ENCODE data around the gene PBXIP1.
"Not testable (repeated sequence)": the region's sequence is repeated elsewhere in the genome, so short reads cannot be mapped to it uniquely, and the experiment has no call there.

Gene PBXIP1

GRCh38 chr1:154993572-154994268, 37.8 kb upstream of the PBXIP1 start, which contains the start of gene LENEP:
LENEP (plus strand) TSS chr1:154993586; CDS start chr1:154993608, 22 bp downstream.
- H3K27ac ChIP-seq: no peak within 1 kb of the TSS
- TF ChIP-seq CTCF (conservative IDR thresholded peaks at IDR 0.05) (no peak), ZFX (IDR thresholded peaks at IDR 0.05) (no peak)

GRCh38 chr1:154992721-154993571, 37.0 kb upstream of the PBXIP1 start:
- TF ChIP-seq CTCF (conservative IDR thresholded peaks at IDR 0.05) (no peak; the same call in 1 of the 2 replicates), ZFX (IDR thresholded peaks at IDR 0.05) (no peak)
- no peak overlapping the region for H3K27ac ChIP-seq

- TF ChIP-seq CTCF (conservative IDR thresholded peaks at IDR 0.05) (no peak), ZFX (IDR thresholded peaks at IDR 0.05) (no peak)
- no peak overlapping the region for H3K27ac ChIP-seq
Measured at GRCh38 chr1:154990276-154990675, 34.4 kb upstream of the PBXIP1 start.

- TF ChIP-seq CTCF (conservative IDR thresholded peaks at IDR 0.05) (no peak), ZFX (IDR thresholded peaks at IDR 0.05) (no peak)
- H3K27ac ChIP-seq: no peak overlapping the region
Measured at GRCh38 chr1:154989195-154989860, 33.4 kb upstream of the PBXIP1 start.

DNA sequence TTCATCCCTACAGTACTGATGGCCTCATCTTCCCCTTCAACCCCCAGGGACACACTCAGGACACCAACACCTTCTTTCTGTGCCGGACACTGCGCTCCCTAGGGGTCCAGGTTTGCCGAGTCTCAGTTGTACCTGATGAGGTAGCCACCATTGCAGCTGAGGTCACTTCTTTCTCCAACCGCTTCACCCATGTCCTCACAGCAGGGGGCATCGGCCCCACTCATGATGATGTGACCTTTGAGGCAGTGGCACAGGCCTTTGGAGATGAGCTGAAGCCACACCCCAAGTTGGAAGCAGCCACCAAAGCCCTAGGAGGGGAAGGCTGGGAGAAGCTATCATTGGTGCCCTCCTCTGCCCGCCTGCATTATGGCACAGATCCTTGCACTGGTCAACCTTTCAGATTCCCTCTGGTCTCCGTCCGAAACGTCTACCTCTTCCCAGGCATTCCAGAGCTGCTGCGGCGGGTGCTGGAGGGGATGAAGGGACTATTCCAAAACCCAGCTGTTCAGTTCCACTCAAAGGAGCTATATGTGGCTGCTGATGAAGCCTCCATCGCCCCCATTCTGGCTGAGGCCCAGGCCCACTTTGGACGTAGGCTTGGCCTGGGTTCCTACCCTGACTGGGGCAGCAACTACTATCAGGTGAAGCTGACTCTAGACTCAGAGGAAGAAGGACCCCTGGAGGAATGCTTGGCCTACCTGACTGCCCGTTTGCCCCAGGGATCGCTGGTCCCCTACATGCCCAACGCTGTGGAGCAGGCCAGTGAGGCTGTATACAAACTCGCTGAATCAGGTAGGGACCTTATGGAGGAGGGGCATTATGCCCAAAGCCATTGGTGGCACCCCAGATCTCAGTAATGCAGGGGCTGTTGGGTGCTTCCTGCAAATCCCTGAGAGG, 32.4 kb upstream of the PBXIP1 start:
- TF ChIP-seq ZFX (IDR thresholded peaks at IDR 0.05): no peak
- TF ChIP-seq CTCF (conservative IDR thresholded peaks at IDR 0.05): no peak
- H3K27ac ChIP-seq: no peak overlapping the region

DNA sequence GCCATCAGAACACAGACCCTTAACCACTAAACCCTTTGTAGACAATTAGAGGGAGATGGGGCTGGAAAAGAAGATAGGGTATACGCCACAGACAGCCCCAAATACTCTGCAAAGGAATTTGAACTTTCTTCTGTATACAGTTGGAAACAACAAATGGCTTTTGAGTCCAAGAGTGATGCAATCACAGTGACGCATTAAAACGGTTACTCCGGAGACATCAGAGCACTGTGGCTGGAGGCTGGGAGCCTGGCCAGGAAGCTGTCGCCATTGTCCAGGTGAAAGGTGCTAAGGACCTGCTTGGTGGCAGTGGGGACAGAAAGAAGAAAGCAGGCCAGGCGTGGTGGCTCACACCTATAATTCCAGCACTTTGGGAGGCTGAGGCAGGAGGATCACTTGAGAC, 31.4 kb upstream of the PBXIP1 start:
- no peak overlapping the region for H3K27ac ChIP-seq
- TF ChIP-seq ZFX (IDR thresholded peaks at IDR 0.05) (no peak), CTCF (conservative IDR thresholded peaks at IDR 0.05) (no peak)

DNA sequence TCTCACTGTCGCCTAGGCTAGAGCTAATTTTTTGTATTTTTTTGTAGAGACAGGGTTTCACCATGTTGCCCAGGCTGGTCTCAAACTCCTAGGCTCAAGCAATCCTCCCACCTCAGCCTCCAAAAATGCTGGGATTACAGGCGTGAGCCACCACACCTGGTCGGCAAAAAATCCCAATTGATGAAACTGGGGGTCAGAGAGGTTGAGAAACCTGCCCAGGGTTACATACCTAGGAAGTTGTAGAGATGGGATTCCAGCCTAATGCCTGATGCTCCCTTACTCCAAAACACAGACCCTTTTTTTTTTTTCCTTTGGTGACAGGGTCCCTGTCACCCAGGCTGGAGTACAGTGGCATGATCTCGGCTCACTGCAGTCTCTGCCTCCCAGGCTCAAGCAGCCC, 30.8 kb upstream of the PBXIP1 start:
- H3K27ac ChIP-seq: not testable (repeated sequence)
